GM18507 (cell line): ENCODE measurements around the gene LOXL1.

Experiments
- DNase-seq: peaks from one replicate; pipeline ENCODE4 v3.0.0; 2011; ENCODE audit warnings: low read depth; ENCODE audit not compliant: insufficient read length; ENCODE audit errors: extremely low spot score
- FAIRE-seq: peaks from 2 replicates; lab custom pipeline; 2011; peaks lifted over from hg19 to GRCh38; lab: Jason Lieb, UNC

Gene LOXL1

GRCh38 chr15:73919706-73920105 lies 6.6 kb upstream of the LOXL1 start:
- DNase-seq, result no peak
- FAIRE-seq, result no peak

GRCh38 chr15:73921254-73921925 lies 4.9 kb upstream of the LOXL1 start:
- DNase-seq (no peak), FAIRE-seq (no peak)

- no peak for FAIRE-seq
- no peak for DNase-seq
Measured at GRCh38 chr15:73922186-73923151, 3.8 kb upstream of the LOXL1 start.

DNA sequence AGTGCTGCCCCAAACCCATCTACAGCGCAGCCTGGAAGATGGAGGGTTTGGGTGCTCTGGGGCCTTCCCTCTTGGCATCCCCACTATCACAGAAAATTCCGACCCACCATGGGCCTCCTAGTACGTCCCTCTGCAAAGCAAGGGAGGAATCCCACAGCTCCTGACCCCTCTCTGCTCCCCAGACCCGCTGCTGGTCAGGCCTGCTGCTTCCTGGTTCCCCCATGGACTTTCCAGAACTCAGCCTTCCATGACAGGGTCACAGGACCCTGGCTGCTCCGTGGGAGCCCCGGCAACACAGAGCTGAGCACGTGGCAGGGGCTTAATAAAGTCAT lies 3.1 kb upstream of the LOXL1 start:
- FAIRE-seq (no peak), DNase-seq (no peak)

- FAIRE-seq (no peak), DNase-seq (no peak)
Measured at GRCh38 chr15:73923488-73924164, 2.6 kb upstream of the LOXL1 start.

GRCh38 chr15:73924171-73924921 lies 1.9 kb upstream of the LOXL1 start:
- no peak for FAIRE-seq
- DNase-seq, result no peak

DNA sequence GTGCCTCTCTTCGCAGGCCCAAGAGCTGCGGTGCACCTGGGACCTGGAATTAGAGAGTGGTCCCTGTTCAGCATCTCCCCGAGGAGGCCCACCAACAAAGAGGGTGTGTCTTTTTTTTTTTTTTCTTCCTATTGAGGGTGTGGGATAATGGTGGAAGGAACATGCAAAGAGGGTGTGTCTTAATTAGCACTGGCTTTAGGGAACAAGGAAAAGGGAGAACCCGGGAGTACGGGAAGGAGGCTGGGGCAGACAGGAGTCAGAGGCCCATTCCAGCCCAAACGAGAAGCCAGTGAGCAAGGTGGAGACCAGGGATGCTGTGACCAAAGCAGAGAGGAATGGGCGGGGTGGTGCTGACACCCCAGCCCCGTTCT lies 429 bp upstream of the LOXL1 start:
- no peak for FAIRE-seq
- no peak for DNase-seq

GRCh38 chr15:73927003-73927475 lies 777 bp downstream of the LOXL1 start:
- DNase-seq, result no peak
- FAIRE-seq, result no peak

- DNase-seq, result peak; percentile 32
- FAIRE-seq, result no peak
Measured at GRCh38 chr15:73927476-73928240, 1.4 kb downstream of the LOXL1 start.

DNA sequence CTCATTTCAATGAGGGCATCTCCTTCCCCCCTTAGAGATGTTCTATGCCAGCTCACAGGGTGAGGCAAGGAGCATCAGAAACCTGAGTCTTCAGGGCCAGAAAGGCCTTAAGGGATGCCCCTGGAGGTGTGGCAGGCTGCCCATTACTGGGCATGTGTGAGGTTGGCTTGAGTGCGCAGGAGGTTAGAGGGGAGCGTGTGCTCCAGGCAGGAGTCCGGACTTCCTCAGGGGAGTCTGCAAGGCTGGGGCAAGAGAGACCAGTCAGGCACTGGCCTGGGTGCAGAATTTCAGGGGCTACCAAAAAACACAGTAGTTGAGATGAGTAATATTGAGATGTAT lies 1.9 kb downstream of the LOXL1 start:
- DNase-seq, result no peak
- FAIRE-seq, result no peak

DNA sequence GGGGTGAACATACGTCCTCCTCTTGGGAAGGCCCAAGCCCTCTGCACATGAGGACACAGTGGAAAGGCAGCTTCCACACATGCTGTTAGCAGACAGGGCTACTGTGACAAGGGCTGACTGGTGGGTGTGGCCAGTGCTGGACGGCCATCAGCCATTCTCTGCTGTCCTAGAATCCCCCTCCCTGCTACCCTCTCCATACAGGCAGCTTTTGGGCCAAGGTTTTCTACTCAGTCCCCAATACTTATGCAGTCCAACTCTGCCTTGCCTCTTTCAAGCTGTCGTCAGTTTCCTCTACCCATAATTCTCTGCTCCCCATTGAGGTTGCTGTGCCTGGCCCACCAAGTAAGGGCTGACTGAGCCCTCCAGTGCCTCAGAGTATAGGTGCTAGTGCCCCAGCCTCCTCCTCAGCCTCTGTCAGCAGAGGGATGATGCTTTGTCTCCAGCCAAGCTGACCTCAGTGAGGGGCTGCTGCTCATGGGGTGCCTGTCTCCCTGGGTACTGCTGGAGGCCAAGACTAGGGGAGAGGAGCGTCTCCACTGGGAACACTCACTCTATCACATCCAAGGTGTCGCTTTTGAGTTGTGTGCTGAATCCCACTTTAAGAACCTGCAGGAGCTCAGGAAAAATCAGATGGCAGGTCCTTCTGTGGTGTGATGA lies 2.8 kb downstream of the LOXL1 start:
- DNase-seq (no peak), FAIRE-seq (no peak)

DNA sequence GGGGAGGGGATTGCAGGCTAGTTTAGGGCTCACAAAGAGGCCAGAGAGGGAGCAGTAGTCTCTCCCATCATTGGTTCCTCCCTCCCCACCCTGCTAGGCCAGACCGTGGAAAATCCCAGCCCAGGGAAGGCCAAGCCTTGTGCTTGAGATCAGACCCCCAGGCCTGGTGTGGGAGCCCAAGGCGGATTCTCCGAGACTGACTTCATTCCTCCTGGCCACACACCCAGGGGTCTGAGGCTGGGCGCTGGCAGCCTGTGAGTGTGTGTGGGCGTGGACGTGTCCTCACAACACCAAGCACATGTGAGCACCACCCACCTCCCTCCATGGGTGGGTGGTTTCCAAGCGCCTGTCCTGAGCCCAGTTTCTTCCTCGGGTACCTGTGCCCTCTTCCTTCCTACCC lies 4.1 kb downstream of the LOXL1 start:
- DNase-seq (no peak), FAIRE-seq (no peak)

DNA sequence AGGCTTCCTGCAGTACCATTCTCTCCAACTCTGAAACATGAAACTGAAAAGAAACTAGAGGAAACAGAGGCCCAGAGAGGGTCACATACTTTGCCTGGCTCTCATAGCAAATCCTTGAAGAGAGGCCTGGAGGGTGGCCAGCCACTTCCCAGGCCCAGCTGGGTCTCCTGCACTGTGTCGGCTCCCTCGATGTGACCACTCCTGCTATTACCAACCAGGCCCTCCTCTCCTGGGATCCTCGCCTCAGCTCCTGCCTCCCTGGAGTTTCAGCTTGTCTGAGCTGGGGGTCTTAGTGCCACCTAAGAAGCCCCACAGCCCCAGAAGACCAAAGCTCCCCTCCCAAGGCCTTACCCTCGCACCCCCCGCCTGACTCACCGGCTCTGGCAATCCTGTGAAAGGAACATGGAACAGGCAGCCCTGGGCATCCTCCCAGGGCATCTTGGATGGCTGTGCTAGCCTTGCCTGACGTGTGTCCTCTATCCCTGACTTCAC lies 4.6 kb downstream of the LOXL1 start:
- DNase-seq (no peak), FAIRE-seq (no peak)

- FAIRE-seq (no peak), DNase-seq (no peak)
Measured at GRCh38 chr15:73931441-73931840, 5.2 kb downstream of the LOXL1 start.

DNA sequence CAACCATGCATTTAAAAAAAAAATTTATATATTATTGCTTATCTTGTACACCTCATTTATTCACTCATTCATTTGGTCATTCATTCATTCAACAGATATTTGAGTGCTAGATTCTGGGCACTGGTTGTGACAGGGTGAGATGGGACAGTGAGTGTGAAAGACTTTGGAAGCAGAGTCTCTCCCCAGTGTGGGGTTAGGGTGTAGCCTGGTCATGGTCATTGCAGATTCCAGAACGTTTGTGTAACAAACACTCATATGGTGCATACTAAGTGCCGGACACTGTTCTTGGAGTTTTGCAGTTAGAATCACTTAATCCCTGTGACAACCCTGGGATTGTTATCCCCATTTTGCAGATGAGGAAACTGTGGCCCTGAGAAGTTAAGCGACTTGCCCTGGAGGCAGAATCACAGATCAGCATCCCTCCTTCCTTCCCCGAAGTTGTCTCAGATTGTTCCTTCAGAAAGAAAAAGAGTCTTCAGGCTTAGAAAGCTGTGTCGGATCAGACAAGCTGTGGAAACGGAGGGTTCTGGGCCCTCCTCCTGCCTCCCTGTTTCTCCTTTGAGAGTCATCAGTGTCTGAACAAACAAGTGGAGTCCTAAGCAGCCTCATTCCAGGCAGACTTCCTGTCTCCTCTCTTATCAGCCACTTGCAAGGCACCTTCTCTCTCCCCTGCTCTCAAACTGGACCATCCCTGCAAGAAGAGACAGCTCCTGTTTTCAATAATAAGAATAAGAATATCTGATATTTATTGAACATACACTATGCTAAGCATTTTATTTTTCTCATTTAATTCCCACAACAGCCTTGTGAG lies 6.3 kb downstream of the LOXL1 start:
- DNase-seq (no peak), FAIRE-seq (no peak)

- DNase-seq (no peak), FAIRE-seq (no peak)
Measured at GRCh38 chr15:73934281-73934680, 8.0 kb downstream of the LOXL1 start.

DNA sequence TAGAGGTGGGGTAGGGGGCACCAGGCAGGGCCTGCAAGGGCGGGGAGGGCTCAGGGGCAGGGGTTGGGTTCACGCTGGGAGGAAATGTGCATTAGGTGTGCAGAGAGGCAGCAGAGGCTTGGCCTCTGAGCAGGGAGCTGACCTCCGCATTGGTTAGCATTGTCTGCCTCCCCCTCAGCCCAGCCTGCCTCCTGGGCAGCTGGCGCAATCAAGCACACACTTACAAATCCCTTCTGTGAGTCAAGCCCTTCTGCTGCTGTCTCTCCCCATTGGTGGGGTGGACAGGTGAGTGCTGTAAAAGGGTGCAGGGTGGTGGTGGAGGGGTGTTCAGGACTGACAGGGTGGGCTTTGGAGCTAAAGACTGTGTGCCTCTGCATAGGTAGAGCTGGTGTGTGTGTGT lies 9.3 kb downstream of the LOXL1 start:
- DNase-seq (no peak), FAIRE-seq (no peak)

DNA sequence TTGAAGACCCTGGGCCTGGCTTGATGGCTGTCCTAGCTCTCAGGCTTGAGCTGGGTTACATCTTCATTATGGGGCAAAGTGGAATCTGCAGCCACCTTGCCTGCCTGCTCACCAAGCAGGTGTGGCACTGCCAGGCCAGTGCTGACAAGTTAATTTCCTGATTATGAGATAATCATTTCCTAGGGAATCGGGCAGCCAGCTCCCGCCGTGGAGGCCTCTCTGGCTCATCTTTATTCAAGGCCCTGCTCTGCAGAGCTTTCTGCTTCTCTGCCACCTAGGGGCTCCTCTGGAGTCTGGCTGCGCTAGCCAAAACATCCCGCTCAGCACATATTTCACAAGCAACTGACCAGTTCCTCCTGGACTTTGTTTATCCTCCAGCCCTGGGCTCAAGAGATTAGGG lies 9.9 kb downstream of the LOXL1 start:
- DNase-seq, result no peak
- no peak for FAIRE-seq
